ENCODE results near the gene BANP.
"Not testable (repeated sequence)": the region's sequence is repeated elsewhere in the genome, so short reads cannot be mapped to it uniquely, and the experiment has no call there.

BANP gene

DNA sequence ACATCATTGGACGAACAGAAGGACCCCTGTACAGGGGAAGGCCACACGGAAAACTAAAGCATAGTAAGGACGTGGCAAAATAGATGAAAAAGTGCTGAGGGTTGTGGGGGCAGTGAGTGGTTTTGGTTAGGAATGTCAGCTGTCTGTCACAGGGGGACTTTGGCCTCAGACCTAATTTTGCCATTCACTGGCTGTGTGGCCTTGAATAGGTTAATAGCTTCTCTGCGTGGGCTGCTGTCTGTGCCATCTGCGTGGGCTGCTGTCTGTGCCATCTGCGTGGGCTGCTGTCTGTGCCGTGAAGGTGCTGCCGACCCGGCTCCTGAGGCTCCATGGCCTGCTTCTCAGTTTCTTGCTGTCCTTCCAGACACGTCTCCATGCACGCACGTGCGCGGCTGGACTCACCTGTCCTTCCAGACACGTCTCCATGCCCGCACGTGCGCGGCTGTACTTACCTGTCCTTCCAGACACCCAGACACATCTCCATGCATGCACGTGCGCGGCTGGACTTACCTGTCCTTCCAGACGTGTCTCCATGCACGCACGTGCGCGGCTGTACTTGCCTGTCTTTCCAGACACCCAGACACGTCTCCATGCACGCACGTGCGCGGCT lies 47.1 kb downstream of the BANP start:
- not testable (repeated sequence) for DNase-seq

DNA sequence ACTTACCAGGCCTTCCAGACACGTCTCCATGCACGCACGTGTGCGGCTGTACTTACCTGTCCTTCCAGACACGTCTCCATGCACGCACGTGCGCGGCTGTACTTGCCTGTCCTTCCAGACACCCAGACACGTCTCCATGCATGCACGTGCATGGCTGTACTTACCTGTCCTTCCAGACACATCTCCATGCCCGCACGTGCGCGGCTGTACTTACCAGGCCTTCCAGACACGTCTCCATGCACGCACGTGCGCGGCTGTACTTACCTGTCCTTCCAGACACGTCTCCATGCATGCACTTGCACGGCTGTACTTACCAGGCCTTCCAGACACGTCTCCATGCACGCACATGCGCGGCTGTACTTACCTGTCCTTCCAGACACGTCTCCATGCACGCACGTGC lies 47.8 kb downstream of the BANP start:
- DNase-seq: not testable (repeated sequence)

DNA sequence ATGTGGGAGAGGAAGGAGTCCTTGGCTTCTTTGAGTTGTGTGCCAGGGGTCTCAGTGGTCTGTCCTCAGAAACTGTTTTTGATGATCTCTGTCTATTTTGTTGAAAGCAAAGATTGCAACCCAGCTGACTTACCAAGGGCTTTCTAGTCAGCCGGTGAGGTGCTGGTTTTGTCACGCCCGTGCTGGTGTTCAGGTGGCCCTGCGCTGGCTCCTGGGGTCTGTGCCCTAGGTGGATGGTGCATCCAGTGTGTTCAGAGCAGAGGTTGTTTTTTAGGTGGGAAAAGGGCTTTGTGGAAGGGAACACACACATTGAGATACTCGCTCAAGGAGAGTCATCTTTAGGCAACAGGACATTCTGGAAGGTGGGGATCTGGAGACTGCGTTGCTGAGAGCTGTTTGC lies 51.0 kb downstream of the BANP start:
- DNase-seq: no peak

DNA sequence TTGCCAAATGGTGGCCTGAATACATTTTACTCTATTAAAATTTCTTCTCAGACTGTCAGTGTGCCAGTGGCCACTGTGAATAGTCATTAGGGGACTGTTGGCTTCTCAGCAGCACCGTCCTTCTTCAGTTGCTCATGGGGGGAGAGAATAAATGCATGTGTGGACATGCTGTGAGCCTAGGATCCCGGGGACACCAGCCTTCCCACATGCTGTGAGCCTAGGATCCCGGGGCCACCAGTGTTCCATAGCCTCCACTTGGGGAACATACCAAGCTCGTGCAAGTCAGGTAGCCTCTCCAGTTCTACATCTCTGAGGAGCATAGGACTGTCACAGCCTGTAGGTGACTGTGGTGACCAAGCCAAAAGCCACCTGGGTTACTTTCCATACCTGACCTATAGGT lies 51.5 kb downstream of the BANP start:
- DNase-seq: no peak

DNA sequence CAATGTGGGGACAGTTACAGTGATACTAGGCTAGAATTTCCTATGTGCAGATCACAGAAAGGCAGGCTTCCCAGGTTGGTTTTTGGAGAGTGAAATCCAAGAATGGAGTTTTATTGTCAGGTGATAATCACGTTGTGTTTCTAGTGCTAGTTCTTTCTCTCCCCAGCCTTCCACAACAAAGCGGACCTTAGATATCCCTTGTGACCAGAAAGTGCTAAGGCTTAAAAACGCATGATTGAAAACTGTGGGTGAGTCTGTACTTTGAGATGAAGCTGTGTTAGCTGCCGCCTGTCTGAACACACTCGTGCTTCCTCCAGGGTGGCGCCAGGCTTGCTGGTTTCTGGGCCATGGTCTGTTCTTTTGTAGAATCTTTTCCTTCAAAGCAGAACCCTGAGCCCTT lies 52.1 kb downstream of the BANP start:
- DNase-seq: no peak

DNA sequence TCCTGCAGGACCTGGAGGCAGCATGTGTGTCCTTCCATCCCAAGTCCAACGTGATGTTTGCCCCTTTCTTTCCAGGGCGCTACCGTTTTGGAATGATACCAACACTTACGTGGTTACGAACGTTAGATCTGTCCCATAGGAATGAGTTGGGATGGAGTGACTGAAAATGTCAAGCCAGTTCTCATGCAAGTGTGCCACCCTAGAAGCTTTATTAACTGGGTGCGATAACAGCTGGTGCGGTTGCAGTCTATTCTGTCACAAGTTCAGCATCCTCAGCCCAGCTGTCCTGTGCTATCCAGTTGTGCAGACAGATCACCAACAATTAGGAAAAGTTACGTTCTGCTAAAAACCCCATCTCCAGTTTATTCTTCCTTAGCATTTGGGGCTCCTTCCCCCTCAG lies 52.5 kb downstream of the BANP start:
- DNase-seq: no peak

DNA sequence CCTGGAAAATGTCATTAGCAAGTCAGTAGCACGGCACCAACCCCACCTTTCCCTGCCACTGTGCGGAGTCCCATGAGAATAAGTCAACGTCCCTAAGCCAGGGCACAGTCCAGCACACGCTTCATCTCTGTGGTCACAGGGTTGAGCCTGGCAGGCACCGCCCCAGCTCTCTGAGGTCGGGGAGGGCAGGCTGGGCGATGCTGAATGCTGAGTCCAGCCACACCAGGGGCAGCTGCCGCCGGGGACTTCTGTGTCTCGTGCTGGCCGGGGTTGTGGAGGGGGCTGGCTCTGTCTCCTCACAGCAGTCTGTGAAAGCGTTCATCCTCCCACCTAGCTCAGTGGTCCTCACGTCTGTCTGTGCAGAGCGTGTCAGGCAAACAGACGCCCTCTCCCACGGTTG lies 53.2 kb downstream of the BANP start:
- no peak for DNase-seq

DNA sequence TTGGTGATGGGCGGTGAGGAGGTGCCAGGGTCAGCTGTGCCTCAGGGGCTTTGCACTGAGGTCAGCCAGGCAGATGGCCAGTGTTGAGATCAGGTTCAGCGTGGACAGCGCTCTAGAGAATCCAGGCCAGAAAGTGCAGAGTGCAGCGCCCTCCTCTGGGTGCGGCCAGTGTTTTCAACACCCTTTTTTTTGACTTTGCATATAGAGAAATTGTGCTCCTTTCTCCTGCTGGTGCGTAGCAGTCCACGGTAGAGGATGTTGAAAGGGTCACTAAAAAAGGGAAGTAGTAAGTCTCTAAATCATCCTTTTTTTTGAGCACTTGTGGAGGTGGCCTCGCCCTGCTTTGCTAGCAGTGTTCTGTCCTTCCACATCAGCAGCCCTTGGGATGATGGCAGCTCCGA lies 53.9 kb downstream of the BANP start:
- DNase-seq: no peak

DNA sequence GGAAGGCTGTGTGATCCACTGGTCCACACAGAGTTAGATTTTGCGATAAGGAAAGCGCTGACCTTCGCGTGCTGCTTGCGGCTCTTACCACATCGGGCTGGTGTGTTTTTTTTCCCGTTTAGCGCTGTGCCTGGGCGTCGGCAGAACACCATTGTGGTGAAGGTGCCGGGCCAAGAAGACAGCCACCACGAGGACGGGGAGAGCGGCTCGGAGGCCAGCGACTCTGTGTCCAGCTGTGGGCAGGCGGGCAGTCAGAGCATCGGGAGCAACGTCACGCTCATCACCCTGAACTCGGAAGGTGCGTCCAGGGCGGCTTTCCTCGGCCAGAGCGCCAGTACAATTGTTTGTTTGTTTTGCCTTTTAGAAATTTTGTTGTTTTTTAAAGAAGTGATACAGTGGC lies 54.7 kb downstream of the BANP start:
- DNase-seq: no peak

DNA sequence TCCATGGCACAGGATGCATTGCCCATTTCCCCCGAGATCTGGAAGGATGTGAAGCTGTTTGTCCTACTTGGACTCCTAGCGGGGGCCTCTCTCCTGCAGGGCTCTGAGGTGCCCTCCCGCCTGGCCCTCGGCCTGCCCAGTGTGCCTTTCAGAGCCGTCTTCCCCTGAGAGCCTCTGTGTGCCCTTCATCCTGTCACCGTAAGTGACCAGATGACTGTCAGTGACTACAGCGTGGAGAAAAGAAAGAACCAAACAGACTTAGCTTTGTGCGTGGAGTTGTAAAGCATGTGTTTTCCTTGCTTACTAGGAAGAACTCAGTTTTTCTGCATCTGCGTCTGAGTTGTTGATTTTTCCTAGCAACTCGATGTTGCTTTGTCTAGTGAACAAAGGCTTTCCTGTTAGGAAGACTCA lies 56.1 kb downstream of the BANP start:
- no peak for DNase-seq

DNA sequence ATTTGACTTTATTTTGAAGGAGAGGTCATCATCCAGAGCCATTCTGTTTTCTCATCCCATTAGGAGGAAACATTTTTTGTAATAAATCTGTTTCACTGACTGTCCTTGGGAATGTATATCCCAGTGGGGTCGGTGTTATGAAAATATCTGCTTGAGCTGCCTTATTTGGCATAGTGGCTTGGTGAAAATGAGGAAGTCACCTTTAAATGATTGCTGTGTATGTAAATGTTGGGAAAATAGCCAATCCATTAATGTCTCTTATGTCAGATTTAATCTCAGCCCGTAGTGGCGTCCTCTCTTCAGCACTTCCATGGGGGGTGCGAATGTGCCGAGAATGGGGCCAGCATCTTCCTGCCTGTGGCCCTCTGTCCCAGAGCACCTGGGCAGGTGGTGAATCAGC lies 57.6 kb downstream of the BANP start:
- DNase-seq: no peak

DNA sequence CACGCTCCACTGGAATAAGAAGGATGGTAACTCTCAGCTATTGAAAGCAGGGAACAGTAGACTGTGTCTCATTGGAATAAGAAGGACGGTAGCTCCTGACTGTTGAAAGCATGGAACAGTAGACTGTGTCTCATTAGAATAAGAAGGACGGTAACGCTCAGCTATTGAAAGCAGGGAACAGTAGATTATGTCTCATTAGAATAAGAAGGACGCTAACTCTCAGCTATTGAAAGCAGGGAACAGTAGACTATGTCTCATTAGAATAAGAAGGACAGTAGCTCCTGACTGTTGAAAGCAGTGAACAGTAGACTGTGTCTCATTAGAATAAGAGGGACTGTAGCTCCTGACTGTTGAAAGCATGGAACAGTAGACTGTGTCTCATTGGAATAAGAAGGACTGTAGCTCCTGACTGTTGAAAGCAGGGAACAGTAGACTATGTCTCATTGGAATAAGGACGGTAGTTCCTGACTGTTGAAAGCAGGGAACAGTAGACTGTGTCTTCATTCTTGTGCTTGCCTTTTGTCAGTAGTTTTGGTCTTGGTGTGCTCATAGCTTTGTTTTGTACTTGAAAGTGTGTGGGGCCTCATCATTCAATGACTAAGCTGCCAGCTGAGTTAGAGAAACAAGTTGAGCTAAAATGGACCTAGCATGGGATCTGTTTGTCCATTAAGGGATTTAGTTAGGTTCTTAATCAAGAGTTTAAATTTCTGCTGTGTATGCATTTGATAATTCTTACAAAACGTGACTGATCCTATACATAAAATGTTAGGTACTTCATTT lies 58.5 kb downstream of the BANP start:
- no peak for DNase-seq

DNA sequence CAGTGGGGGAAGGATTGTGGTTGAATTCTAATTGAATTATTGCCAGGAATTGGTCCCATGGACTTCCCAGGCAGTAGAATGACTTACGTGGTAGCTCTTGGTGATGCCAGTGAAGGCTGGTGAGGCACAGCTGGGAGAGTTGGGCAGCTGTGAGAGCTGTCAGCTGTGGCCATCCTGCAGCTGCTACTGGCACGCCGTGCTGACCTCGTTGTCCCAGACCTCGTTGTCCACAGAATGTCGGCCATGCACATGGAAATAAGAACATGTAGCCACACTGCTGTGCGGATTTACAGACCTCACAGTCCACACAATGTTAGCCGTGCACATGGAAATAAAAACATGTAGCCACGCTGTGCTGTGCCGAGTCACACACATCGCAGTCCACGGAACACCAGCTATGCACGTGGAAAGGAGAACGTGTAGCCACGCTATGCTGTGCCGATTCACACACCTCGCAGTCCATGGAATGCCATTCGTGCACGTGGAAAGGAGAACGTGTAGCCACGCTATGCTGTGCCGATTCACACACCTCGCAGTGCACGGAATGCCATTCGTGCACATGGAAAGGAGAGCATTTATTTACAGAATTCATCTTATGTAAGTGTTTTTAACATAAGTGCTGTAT lies 59.2 kb downstream of the BANP start:
- no peak for DNase-seq

DNA sequence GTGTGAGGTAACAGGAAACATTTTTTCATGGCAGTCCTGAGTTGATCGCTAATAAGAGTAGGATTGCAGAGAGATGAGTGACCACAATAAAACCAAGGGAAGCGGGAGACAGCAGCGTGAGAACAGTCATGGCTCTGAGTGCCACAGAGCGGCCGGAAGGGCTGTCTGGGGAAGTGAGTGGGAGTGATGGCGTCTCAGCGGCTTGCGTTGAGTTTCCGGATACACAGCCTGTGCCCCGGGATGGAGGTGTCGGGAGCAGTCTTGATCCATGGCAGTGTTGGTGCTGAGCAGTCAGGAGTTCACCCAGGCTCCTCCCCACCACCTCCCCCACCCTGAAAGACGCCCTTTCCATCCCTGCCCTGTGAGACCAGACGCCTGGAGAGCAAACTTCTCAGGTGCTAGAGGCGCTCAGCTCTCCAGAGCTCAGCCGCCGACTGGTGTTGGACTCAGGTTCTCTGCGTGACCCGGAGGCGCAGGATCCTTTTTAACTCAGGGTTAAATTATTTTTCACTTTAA lies 59.8 kb downstream of the BANP start:
- no peak for DNase-seq

DNA sequence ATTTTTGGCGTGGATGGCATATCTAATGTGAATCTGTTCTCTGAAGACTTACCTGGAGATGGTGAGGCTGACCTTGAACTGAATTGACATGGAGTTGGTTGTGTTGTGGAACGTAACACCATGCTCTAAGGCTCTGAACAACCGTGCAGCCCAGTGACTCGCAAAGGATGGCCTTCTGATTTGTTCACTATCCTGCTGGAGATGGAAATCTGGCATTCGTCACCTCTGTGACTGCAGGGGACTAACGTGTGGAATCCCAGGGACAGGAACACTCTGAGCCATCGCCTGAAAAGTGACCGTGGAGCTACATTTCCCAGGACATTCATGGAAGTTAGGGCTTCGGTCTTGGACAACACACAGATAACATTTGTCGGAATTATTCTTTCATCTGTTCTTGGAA lies 61.1 kb downstream of the BANP start:
- no peak for DNase-seq

DNA sequence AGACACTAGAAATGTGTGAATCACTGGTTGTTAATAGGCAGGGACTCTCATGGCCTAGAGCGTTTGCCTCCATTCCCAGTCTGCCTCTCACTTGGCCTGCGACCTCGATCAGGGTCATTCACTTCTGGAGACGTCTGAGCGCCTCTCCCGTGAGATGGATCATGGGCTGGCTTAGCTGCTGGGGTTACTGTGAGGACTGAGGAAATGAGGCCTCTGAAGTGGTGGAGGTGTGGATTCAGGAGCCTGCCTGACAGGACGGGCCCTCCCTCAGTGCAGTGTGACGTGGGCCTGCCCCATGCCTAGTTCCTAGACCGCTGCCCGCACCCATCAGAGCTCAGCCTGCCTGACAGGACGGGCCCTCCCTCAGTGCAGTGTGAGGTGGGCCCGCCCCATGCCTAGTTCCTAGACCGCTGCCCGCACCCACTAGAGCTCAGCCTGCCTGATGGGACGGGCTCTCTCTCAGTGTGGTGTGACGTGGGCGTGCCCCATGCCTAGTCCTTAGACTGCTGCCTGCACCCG lies 61.9 kb downstream of the BANP start:
- DNase-seq: no peak

DNA sequence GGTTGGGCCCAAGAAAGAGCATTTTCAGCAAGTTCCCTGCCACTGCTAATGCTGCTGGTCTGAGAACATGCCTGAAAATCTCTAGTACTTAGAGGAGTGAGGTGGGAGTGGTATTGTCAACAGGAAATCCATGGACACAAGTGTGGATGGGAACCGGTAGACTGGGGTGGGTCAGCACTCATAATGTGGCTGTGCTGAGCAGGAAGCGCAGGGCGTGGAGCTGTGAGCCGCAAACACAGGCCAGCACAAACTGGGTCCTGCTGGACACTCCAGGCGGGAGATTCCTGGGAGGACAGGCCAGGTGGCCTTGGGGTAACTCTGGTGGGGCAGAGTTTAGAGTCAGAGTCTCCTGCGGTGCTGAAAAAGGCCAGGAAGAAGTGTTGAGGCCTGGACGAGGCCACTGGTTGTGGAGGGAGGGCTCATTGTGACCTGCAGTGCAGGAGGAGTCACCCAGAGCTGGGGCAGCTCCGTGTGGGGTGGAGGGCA lies 62.6 kb downstream of the BANP start:
- no peak for DNase-seq

DNA sequence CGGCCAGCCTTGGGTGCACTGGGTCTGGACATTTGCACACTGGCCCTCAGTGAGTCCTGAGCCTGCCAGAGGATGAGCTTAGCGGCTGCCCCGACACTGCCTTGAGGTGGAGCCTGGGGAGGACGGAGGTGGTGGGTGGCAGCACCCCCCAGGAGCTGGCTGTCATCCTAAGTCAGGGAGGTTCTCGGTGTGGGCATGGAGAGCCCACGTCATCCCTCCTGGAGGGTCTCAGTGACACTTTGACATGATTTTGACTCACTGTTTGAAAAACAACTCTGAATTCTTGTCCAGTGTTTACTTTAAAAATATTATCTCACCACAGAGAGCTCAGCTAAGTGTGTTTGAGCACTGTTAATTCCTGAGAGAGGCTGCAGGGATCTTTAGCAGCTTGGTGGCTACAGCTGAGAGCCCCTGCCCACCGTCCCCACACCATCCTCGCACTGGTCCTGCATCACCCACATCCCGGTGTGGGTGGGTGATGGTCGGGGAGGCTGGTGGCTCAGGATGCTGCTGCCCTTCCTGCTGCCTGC lies 63.1 kb downstream of the BANP start:
- no peak for DNase-seq

DNA sequence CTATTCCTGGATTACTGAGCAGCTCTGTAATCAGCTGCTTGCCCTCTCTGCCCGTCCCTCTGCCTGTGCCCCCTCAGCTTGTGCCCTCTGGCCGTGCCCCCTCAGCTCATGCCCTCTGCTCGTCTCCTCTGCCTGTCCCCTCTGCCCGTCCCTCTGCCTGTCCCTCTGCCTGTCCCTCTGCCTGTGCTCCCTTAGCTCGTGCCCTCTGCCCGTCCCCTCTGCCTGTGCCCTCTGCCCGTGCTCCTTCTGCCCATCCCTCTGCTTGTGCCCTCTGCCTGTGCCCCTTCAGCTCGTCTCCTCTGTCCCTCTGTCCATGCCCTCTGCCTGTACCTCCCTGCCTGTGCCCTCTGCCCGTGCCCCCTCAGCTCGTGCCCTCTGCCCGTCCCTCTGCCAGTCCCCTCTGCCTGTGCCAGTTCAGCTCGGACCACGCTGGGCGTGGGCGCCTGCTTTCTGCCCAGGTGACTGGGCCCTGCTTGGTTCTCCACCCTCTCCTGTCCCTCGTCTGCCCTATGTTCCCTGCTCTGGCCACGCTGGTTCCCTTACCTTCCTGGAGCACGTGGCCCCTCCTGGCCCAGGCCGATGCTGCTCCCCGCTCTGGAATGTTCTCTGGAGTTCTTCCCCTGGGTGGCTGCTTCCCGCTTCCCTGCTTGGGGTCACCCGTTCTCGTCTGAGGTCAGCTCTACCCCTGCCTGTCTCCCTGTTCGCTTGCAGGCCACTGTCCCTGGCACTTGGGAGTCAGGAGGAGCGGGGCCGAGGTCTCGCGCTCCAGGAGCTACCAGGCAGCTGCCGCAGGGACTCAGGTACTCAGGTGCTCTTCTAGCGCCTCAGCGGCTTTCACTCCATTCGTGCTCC lies 63.9 kb downstream of the BANP start:
- DNase-seq: no peak

DNA sequence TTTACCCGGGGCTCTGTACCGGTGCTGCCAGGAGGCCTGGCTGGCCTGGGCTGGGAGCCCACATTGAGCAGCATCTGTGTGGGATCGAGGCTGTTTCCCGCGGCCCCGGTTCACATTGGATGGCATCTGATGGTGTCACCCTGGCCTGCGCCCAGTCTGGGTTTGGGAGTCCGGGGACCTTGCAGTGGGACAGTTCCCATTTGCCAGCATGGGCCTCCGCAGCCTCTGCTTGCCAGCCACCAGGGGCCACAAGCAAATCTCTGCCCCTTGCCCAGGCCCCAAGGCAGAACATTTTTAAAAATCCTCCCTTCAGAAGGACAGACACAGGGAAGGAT lies 64.5 kb downstream of the BANP start:
- DNase-seq: no peak

DNA sequence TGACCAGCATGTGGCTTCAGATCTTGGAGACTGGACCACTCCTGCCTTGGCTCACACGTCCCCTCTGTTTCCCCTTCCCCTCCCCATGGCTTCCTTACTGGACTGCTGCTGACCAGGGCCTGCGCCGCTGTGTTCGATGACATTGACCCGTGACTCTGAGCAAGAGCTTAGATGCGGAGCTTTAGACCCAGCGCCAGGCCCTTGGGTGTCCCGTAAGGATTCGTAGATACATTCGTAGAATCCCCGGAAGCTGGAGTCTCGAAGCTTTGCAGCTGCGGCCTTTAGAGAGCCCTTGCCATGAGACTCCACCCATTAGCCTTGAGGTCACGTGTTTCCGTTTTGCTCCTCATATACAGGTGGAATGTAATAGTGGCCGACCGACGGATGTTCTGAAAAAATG lies 65.2 kb downstream of the BANP start:
- DNase-seq: not testable (repeated sequence)

DNA sequence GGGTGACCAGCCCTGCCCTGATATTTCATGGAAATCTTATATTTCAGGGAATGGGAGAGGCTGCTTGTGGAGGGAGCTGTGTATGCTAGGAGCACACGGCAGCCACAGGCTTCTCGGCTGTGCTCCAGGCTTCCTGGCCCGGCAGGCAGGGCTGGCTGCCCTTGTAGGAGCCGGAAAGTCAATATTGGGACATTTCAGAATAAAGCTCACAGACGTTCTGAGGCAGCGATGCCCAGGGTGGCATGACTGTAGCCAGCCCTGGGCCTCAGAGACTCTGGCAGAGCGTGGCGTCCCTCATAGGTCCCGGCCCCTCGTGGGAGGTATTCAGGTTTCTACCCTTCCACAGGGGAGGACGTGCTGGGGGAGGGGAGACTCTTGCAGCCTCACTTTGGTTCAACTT lies 65.7 kb downstream of the BANP start:
- DNase-seq: no peak
